Mesothelial cell of epicardium (in vitro differentiated cells): ENCODE measurements around the gene CEBPB. TPM values are rescaled to one million over a fixed set of nuclear protein-coding genes. Genes with fewer than 3 reads are reported as not detected.
"Not testable (repeated sequence)": the region's sequence is repeated elsewhere in the genome, so short reads cannot be mapped to it uniquely, and the experiment has no call there.

ENCODE experiments used
- DNase-seq, 2 experiments: peaks; one replicate each; pipeline ENCODE4 v3.0.0; 2021; ENCODE audit warnings: low spot score in 2 of 2; ENCODE audit not compliant: unreplicated experiment in 2 of 2
- H3K27ac Mint-ChIP-seq: 2 replicates; pipeline ENCODE4 v1.8.0; 2021; ENCODE audit warnings: mixed read lengths
- H3K27me3 Mint-ChIP-seq: 2 replicates; pipeline ENCODE4 v1.8.0; 2021; ENCODE audit warnings: low read depth, mixed read lengths
- H3K36me3 Mint-ChIP-seq: 2 replicates; pipeline ENCODE4 v1.8.0; 2021; ENCODE audit warnings: mixed read lengths
- H3K4me1 Mint-ChIP-seq: 2 replicates; pipeline ENCODE4 v1.8.0; 2021; ENCODE audit warnings: mixed read lengths
- H3K4me3 Mint-ChIP-seq: 2 replicates; pipeline ENCODE4 v1.8.0; 2021; ENCODE audit warnings: mild to moderate bottlenecking, moderate library complexity, mixed read lengths
- H3K9me3 Mint-ChIP-seq: 2 replicates; pipeline ENCODE4 v1.8.0; 2021; ENCODE audit warnings: mixed read lengths
- total RNA-seq: library from RNA; stranded (reverse); gene quantifications from 3 replicates; pipeline ENCODE4 v1.2.1, GENCODE V29; 2021
- TF ChIP-seq, protein P1 (sequence below): fragments of 200-600 bp; sonication (generic); IDR thresholded peaks from one replicate; pipeline ENCODE4 v1.5.0; 2021; ENCODE audit warnings: antibody characterized with exemption; ENCODE audit not compliant: unreplicated experiment

CEBPB gene
- total RNA-seq, 1 donor from 2014 or later = 25.6 TPM

DNA sequence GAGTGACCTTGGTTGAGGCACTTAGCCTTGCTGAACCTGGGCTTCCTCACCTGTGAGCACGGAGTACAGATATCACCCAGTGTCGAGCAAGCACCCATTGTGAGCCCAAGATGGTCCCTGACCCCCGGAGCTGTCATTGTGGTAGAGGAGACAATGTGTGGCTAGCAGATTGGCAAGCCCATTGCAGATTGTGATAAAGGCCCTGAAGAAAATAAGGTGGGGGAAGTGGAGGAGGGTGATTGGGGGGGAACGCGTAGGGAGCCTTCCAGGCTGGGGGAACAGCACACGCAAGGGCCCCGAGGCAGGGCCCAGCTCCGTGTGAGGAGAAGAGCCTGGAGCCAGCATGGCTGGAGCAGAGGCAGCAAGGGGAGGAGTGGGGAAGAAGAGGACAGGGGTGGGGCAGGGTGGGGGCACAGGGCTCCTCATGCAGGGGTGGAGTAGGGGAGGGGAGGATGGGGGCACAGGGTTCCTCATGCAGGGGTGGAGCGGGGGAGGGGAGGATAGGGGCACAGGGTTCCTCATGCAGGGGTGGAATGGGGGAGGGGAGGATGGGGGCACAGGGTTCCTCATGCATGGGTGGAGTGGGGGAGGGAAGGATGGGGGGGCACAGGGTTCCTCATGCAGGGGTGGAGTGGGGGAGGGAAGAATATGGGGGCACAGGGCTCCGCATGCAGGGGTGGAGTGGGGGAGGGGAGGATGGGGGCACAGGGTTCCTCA lies 7.0 kb downstream of the CEBPB start:
- H3K36me3 Mint-ChIP-seq = peaks cover 2% of the 10 kb centered on the region
- TF ChIP-seq, protein P1, sequence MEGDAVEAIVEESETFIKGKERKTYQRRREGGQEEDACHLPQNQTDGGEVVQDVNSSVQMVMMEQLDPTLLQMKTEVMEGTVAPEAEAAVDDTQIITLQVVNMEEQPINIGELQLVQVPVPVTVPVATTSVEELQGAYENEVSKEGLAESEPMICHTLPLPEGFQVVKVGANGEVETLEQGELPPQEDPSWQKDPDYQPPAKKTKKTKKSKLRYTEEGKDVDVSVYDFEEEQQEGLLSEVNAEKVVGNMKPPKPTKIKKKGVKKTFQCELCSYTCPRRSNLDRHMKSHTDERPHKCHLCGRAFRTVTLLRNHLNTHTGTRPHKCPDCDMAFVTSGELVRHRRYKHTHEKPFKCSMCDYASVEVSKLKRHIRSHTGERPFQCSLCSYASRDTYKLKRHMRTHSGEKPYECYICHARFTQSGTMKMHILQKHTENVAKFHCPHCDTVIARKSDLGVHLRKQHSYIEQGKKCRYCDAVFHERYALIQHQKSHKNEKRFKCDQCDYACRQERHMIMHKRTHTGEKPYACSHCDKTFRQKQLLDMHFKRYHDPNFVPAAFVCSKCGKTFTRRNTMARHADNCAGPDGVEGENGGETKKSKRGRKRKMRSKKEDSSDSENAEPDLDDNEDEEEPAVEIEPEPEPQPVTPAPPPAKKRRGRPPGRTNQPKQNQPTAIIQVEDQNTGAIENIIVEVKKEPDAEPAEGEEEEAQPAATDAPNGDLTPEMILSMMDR = no peak
- H3K27me3 Mint-ChIP-seq = no peaks in the 10 kb centered on the region
- peaks cover 10% of the 10 kb centered on the region for H3K9me3 Mint-ChIP-seq
- H3K4me1 Mint-ChIP-seq = peaks cover 17% of the 10 kb centered on the region
- no peak overlapping the region for H3K27ac Mint-ChIP-seq
- no peak for DNase-seq
- H3K4me3 Mint-ChIP-seq = no peak overlapping the region

DNA sequence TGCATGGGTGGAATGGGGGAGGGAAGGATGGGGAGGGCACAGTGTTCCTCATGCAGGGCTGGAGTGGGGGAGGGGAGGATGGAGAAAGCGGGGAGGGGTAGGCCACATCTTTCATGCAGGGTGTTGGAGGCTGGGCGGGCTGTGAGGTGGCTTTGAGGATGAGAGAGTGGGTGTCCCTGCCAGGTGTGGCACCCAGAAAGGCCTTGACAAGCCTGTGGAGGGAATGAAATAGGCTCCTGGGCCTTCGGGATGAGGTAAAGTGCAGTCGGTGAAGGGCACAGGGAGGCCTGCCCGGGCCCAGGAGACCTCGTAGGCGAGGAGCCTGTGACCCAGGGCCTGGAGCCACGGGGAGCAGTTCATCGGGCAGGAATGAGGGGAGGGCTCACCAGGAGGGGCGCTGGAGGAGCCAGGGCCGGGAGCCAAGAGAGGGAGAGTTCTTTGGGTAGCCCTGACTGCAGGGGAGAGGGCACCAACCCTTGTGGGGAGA lies 7.6 kb downstream of the CEBPB start:
- Mint-ChIP-seq H3K4me3 (no peak overlapping the region), H3K27me3 (no peaks in the 10 kb centered on the region), H3K9me3 (peaks cover 16% of the 10 kb centered on the region), H3K27ac (no peak overlapping the region), H3K4me1 (peaks cover 11% of the 10 kb centered on the region), H3K36me3 (peaks cover 2% of the 10 kb centered on the region)
- no peak for DNase-seq
- TF ChIP-seq, protein P1 = no peak

- H3K9me3 Mint-ChIP-seq = peaks cover 21% of the 10 kb centered on the region
- H3K36me3 Mint-ChIP-seq = peaks cover 2% of the 10 kb centered on the region
- H3K4me3 Mint-ChIP-seq = no peak overlapping the region
- H3K27ac Mint-ChIP-seq = no peak overlapping the region
- no peak for DNase-seq
- TF ChIP-seq, protein P1 = no peak
- H3K27me3 Mint-ChIP-seq = no peaks in the 10 kb centered on the region
- peaks cover 6% of the 10 kb centered on the region for H3K4me1 Mint-ChIP-seq
Measured at GRCh38 chr20:50198716-50199115, 8.1 kb downstream of the CEBPB start.

GRCh38 chr20:50199703-50200102 lies 9.1 kb downstream of the CEBPB start:
- no peak overlapping the region for H3K27ac Mint-ChIP-seq
- peaks cover 28% of the 10 kb centered on the region for H3K9me3 Mint-ChIP-seq
- no peak overlapping the region for H3K4me3 Mint-ChIP-seq
- TF ChIP-seq, protein P1 = no peak
- no peak for DNase-seq
- H3K36me3 Mint-ChIP-seq = peaks cover 2% of the 10 kb centered on the region
- peaks cover 3% of the 10 kb centered on the region for H3K4me1 Mint-ChIP-seq
- H3K27me3 Mint-ChIP-seq = no peaks in the 10 kb centered on the region

DNA sequence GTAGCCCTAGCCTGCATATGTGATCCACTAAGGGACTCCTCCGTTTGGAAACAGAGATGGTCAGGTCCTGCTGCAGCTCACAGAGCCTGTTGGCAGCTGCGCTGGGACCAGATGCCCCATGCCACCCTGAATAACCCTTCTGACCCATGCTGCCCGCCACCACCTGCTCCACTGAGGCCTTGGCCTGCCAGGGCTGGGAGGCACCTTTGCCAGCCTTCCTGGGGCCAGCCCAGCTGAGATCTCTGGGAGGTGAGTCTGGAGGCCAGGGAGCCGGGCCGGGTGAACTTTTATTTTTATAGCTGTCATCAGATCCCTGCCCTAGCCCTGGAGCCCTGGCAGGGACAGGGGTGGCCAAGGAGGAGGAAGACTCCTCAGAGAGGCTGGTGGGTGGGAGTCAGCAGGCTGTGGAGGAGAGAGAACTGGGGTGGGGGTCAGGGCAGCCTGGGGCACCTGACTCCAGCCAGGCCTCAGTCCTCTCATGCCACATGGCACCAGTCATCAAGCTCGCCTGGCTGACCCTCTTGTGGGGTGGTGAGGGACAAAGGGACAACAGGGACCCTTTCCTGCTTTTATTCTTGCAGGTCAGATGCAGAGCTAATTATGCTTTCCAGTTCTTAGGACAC lies 10.0 kb downstream of the CEBPB start:
- TF ChIP-seq, protein P1 = no peak
- peaks cover 2% of the 10 kb centered on the region for H3K36me3 Mint-ChIP-seq
- no peak overlapping the region for H3K27ac Mint-ChIP-seq
- peaks cover 28% of the 10 kb centered on the region for H3K9me3 Mint-ChIP-seq
- no peaks in the 10 kb centered on the region for H3K27me3 Mint-ChIP-seq
- H3K4me1 Mint-ChIP-seq = peaks cover 3% of the 10 kb centered on the region
- no peak overlapping the region for H3K4me3 Mint-ChIP-seq
- no peak for DNase-seq

DNA sequence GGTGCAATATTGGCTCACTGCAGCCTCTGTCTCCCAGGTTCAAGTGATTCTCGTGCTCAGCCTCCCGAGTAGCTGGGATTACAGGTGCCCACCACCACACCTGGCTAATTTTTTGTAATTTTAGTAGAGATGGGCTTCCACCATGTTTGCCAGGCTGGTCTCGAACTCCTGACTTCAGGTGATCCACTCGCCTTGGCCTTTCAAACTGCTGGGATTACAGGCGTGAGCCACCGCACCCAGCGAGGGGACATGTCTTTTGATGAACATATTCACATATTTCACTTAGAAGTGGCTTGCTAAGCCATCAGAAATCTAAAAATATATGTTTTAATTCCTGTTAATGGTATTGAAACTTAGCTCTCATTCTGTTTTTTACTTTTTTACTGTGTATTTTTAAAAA lies 11.1 kb downstream of the CEBPB start:
- H3K27ac Mint-ChIP-seq, H3K27me3 Mint-ChIP-seq, H3K4me3 Mint-ChIP-seq, DNase-seq, H3K4me1 Mint-ChIP-seq, H3K36me3 Mint-ChIP-seq: not testable (repeated sequence)
- peaks cover 28% of the 10 kb centered on the region for H3K9me3 Mint-ChIP-seq
